ENCODE results near the gene PLIN1. TPM values are rescaled to one million over a fixed set of nuclear protein-coding genes. Genes with fewer than 3 reads are reported as not detected.

PLIN1 gene
- total and polyA plus RNA-seq, 2 experiments from 2014 or later: 6.3 to 6.8 TPM

GRCh38 chr15:89641053-89641452, 38.1 kb downstream of the PLIN1 start:
- no peaks in the 10 kb centered on the region for H3K27me3 ChIP-seq
- no peaks in the 10 kb centered on the region for H3K79me2 ChIP-seq
- 90% methylated on average over 5 of the region's 5 CpGs for WGBS (ENCODE audit: low lambda C conversion rate, missing lambda C conversion rate)
- H4K20me1 ChIP-seq (ENCODE audit: insufficient read depth, poor library complexity, severe bottlenecking): no peaks in the 10 kb centered on the region
- no peak for TF ChIP-seq EZH2 (IDR thresholded peaks at IDR 0.05; ENCODE audit: borderline replicate concordance)
- TF ChIP-seq CTCF (IDR thresholded peaks at IDR 0.05; ENCODE audit: poor library complexity): no peak
- H3K4me3 ChIP-seq: no peak overlapping the region
- no peak overlapping the region for H2AFZ ChIP-seq
- H3K9me3 ChIP-seq (ENCODE audit: low read depth): no peaks in the 10 kb centered on the region
- no peak for DNase-seq (ENCODE audit: low spot score)
- H3K36me3 ChIP-seq (replicated peaks; ENCODE audit: insufficient read depth, low read depth): no peaks in the 10 kb centered on the region
- no peaks in the 10 kb centered on the region for H3K9me2 ChIP-seq (replicated peaks; ENCODE audit: insufficient read depth)
- no peak overlapping the region for H3K27ac ChIP-seq
- H3K4me2 ChIP-seq: no peak overlapping the region
- no peaks in the 10 kb centered on the region for H3K4me1 ChIP-seq (ENCODE audit: insufficient read depth)

- Histone ChIP-seq H3K4me3 (no peak overlapping the region), H3K4me2 (no peak overlapping the region), H4K20me1 (ENCODE audit: insufficient read depth, poor library complexity, severe bottlenecking) (no peaks in the 10 kb centered on the region), H3K9me3 (ENCODE audit: low read depth) (no peaks in the 10 kb centered on the region), H3K9me2 (replicated peaks; ENCODE audit: insufficient read depth) (no peaks in the 10 kb centered on the region), H3K36me3 (replicated peaks; ENCODE audit: insufficient read depth, low read depth) (no peaks in the 10 kb centered on the region), H3K27me3 (no peaks in the 10 kb centered on the region), H3K27ac (no peak overlapping the region), H2AFZ (no peak overlapping the region), H3K79me2 (no peaks in the 10 kb centered on the region), H3K4me1 (ENCODE audit: insufficient read depth) (no peaks in the 10 kb centered on the region)
- DNase-seq (ENCODE audit: low spot score): no peak
- TF ChIP-seq CTCF (IDR thresholded peaks at IDR 0.05; ENCODE audit: poor library complexity) (no peak), EZH2 (IDR thresholded peaks at IDR 0.05; ENCODE audit: borderline replicate concordance) (no peak)
- WGBS (ENCODE audit: low lambda C conversion rate, missing lambda C conversion rate): 99% methylated on average over 5 of the region's 5 CpGs
These were observed 38.9 kb downstream of the PLIN1 start for GRCh38 chr15:89640245-89640644.

GRCh38 chr15:89633585-89633984, 45.6 kb downstream of the PLIN1 start:
- no peaks in the 10 kb centered on the region for H3K9me2 ChIP-seq (replicated peaks; ENCODE audit: insufficient read depth)
- H3K4me3 ChIP-seq: no peak overlapping the region
- no peaks in the 10 kb centered on the region for H3K36me3 ChIP-seq (replicated peaks; ENCODE audit: insufficient read depth, low read depth)
- H3K27me3 ChIP-seq: no peaks in the 10 kb centered on the region
- no peaks in the 10 kb centered on the region for H4K20me1 ChIP-seq (ENCODE audit: insufficient read depth, poor library complexity, severe bottlenecking)
- H3K4me2 ChIP-seq: no peak overlapping the region
- H3K4me1 ChIP-seq (ENCODE audit: insufficient read depth): no peaks in the 10 kb centered on the region
- H3K9me3 ChIP-seq (ENCODE audit: low read depth): no peaks in the 10 kb centered on the region
- TF ChIP-seq CTCF (IDR thresholded peaks at IDR 0.05; ENCODE audit: poor library complexity) (no peak), EZH2 (IDR thresholded peaks at IDR 0.05; ENCODE audit: borderline replicate concordance) (no peak), EZH2phosphoT487 (IDR thresholded peaks at IDR 0.05; ENCODE audit: low read depth, severe bottlenecking, unreplicated experiment) (no peak)
- no peaks in the 10 kb centered on the region for H3K79me2 ChIP-seq
- 93% methylated on average over 23 of the region's 23 CpGs for WGBS (ENCODE audit: low lambda C conversion rate, missing lambda C conversion rate)
- no peak overlapping the region for H3K27ac ChIP-seq
- DNase-seq (ENCODE audit: low spot score): no peak
- H2AFZ ChIP-seq: no peak overlapping the region
